GM21381 (cell line): Measurements from ENCODE around the gene RIPK4.
"Not testable (repeated sequence)": the region's sequence is repeated elsewhere in the genome, so short reads cannot be mapped to it uniquely, and the experiment has no call there.

Experiments used
- ATAC-seq: cut with Tn5 transposase; IDR thresholded peaks from one replicate; pipeline ENCODE4 v1.9.1; 2021; ENCODE audit warnings: mild to moderate bottlenecking, moderate library complexity; ENCODE audit not compliant: unreplicated experiment

RIPK4 gene

GRCh38 chr21:41717573-41718330, 49.1 kb downstream of the RIPK4 start:
- ATAC-seq: no peak

- no peak for ATAC-seq
These were observed 50.1 kb downstream of the RIPK4 start for GRCh38 chr21:41716751-41717150.

DNA sequence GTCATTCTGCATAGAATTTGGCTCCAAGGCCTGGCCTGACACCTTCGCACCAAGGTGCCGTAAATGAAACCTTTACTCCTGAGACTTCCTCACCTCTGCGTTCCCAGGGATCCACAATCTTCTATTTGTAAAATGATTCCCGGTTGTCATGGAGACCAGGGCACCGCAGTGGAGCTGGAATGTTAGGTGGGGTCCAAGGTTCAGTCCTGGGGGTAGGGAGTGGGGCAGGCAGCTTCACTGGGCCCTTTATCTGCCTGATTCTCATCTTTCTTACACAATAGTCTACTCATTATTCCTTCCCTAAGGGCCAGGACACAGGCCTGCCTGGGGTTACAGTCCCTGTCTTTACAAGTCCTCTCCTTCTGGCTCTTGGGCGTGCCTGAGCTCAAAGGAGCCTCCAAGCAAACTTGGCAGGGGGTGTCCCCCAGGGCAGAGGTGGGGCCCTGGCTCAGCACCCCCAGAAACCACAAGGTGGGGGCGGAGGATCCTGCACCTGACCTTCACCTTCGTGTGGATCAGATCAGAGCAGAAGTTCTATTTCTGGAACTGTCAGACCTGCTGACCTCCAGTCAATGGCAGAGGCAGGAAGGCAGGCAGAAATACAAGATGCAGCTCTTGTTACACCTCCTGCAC, 51.1 kb downstream of the RIPK4 start:
- ATAC-seq: no peak

DNA sequence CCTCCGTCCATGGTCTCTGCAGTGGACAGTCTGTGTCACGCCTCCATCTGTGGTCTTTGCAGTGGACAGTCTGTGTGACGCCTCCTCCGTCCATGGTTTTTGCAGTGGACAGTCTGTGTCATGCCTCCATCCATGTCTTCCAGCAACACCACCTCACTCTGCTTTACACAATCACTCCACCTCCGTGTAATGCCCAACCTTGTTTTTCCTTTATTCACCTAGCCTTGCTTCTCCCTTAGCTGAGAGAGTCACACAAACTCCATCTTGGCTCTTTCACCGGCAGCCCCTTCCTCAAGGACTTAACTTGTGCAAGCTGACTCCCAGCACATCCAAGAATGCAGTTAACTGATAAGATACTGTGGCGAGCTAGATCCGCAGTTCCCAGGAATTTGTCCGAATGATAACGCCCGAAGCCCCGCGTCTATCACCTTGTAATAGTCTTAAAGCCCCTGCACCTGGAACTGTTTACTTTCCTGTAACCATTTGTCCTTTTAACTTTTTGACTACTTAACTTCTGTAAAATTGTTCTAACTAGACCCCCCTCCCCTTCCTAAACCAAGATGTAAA, 52.5 kb downstream of the RIPK4 start:
- not testable (repeated sequence) for ATAC-seq

DNA sequence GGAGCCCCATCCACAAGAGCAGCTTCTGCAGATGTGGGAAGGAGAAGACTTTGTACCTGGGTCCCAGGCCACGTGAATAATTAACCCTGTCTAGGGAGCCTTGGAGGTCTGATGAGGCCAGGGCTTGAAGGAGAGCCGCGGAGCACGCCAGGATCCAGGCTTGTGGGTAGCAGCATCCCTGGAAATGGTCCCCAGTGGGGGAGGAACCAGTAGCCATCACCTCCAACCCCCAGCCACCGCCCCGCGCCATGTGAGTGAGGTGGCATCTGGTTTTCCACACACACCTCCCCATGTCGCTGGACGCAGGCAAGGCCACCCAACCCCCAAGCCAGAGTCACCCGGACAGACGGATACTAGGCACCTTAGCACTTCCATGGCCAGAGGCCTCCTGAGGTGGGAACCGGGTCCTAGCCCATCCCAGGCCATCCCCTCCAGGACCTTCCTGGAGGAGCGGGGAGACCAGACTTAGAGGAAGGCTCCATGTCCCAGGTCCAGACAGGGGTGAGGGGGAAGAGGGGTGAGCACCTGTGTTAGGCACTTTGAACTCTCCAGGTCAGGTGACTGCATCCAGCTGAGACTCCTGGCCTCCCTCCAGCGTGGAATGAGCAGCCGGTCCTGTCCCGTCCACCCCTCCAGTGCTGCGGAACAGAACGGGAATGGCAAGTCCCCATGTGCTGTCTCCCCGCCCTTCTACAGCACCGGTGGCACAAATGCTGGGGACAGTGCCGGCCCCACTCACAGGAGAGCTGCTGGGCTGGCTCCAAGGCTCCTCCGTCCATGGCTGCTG, 53.2 kb downstream of the RIPK4 start:
- ATAC-seq: no peak

GRCh38 chr21:41712730-41713129, 54.1 kb downstream of the RIPK4 start:
- no peak for ATAC-seq

DNA sequence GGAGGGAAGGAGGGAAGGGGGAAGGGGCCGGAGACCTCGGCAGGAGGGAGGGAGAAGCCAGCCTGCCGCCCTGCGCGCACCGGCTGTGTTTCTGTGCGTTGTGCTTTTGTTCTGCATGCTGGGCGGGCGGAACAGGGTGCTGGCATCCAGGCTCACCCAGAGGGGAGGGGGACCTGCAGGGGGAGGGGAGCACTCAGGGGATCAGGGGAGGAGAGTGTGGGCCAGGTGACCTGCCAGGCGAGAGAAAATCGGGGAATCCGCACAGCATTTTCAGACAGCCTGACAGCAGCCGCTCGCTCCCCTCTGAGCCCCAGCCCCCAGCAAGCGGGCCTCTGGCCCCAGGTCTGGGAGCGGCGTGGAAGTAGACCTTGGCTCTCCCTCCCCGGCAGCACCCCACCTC, 54.7 kb downstream of the RIPK4 start:
- ATAC-seq: no peak

GRCh38 chr21:41711416-41712007, 55.3 kb downstream of the RIPK4 start:
- ATAC-seq: no peak

DNA sequence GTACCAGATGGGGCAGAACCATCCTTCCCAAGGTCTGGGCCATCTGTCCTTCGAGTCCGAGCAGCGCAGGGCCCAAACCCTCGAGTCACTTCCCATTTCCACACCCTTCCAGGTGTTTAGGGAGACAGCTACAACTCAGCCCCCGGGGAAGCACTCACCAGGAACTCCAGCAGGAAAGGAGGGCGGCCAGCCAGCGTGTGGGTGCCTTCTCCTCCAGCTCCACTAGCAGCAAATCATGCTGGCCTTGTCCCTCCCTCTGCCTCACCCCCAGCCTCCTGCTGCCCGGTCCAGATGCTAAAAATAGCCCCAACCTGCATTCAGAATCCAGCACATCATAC, 56.1 kb downstream of the RIPK4 start:
- no peak for ATAC-seq

DNA sequence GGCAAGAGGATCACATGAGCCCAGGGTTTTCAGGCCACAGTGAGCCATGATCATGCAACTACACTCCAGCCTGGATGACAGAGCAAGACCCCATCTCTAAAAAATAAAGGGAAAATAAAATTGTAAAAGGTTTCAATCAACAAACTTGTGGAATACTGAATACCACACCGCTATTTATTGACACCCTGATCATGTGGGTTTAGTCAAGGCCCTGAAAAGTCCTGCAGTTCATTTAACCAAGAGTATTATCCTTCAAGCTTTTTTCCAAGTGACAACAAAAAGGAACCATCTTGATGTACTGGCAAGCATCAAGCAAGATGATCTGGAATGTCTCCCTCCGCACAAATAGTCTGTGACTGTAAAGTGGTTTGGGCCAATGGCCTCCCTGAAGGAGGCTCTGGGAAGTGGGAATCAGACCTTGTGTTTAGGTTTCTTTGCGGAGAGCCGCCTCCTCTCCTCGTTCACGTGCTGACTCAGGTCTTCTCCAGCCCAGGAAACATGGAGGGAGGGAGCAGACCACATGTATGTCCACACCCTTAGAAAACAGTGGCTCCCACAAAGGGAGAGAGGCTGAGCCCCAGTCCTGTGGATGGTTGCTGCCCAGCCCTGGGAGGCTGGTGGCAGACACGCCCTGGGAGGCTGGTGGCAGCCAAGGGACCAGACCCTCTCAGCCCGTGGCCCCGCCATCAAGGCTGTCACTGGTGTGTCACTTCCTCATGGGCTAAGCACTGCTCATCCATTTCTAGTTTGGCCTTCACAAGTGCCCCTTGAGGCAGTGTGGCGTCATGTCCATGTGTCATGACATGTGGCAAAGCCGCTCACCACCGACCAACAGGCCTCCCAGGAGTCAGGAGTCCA, 56.7 kb downstream of the RIPK4 start:
- ATAC-seq: no peak

DNA sequence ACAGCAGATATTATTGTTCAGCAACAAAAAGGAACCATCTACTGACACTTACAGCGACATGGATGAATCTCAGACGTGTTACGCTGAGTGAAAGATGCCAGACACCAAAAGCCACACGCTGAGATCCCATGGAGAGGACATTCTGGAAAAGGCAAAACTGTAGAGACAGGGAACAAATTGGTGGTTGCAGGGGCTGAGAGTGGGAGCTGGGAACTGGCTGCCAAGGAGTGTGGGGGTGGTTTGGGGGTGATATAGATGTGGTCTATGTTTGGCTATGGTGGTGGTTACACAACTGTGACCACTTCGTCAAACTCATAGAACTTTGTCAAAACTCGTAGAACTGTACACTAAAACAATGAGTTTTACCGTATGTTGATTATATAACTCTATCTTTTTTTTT, 57.7 kb downstream of the RIPK4 start:
- ATAC-seq: no peak

GRCh38 chr21:41707960-41708330, 58.9 kb downstream of the RIPK4 start:
- ATAC-seq: no peak

DNA sequence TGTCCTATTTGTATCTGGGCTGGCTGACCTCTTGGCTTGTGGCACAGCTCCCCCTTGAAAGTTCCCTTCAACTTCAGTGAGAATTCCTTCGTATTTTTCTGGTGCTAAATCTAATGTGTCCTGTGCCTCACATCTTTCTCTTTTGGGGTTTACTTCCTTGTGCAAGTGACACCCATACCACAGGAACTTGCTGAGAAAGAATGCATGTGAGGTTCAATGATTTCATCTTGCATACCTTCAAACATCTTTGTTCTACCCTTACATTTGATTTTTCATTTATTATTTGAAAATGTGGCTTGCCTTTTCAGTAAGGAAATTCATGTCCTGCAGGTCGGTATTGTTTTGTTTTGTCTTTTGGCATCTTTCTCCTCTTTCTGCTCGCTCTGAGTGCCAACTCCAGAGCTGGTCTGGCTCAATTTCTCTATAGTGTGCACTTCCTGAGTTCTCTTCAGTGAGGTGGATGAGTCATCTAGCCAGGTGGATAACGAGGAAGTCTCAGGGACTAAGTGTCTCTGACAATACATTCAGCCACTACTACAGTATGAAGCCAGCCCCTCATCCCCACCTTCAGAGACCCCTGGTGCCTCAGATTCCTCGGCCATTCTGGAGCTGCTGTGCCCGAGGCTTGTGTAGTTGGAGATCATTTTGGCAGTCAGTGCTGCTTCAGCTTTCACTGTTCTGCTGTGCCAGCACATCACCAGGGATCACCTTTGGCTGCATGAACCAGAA, 59.5 kb downstream of the RIPK4 start:
- no peak for ATAC-seq

GRCh38 chr21:41706678-41707077, 60.2 kb downstream of the RIPK4 start:
- no peak for ATAC-seq

- ATAC-seq: no peak
These were observed 60.6 kb downstream of the RIPK4 start for GRCh38 chr21:41706263-41706639.

- no peak for ATAC-seq
These were observed 61.1 kb downstream of the RIPK4 start for GRCh38 chr21:41705546-41706262.

DNA sequence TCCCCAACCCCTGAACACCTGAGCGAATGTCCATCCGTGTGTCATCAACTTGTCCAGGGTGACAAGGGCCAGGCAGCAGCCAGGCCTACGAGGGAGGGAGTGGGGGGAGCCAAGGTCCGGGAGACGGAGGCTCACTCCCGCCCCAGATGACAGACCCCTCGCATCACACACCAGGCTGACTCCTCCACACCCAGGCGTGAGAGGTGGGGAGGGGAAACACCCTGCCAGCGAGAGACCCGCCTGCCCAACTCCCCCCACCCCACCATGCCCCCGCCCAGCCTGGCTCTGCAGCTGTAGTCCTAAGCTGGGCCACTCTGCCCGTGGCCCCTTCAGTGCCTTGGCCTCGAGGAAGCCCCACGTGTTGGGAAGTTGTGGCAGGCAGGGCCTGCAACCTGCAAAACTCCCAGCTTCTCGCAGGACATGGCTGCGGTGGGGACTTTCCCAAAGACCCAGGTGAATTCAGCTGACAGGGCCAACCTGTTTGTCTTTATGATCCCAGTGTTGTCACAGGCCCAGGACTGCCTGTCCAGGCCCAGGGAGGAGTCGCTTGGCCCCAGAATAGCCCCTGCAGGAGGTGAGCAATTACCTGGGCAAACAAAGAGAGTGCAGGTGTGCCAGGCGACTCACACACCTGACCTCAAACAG, 62.9 kb downstream of the RIPK4 start:
- ATAC-seq: no peak

GRCh38 chr21:41701749-41702148, 65.1 kb downstream of the RIPK4 start:
- ATAC-seq: no peak

GRCh38 chr21:41699311-41699710, 67.5 kb downstream of the RIPK4 start:
- ATAC-seq: no peak
